Thoracic aorta (tissue), 2 donors: ENCODE data around the gene PER3. TPM values are rescaled to one million over a fixed set of nuclear protein-coding genes. Genes with fewer than 3 reads are reported as not detected.

Source experiments
- ATAC-seq: fragments of 150-250 bp; one replicate; pipeline ENCODE4 v1.8.0; 2017; ENCODE audit warnings: low read depth; ENCODE audit not compliant: insufficient number of reproducible peaks, low FRiP score
- DNase-seq: peaks from one replicate; pipeline ENCODE4 v3.0.0-alpha.2; 2020; ENCODE audit warnings: low spot score
- H3K27ac ChIP-seq, 2 donors: fragments of 200-600 bp; sonication (generic); 1 replicate in 1 of 2; 2 replicates in 1 of 2; pipeline ENCODE4 v1.5.1; 2016; ENCODE audit warnings: mild to moderate bottlenecking in 2 of 2, moderate library complexity in 2 of 2
- H3K27me3 ChIP-seq: fragments of 200-600 bp; sonication (generic); replicated peaks from 2 replicates; pipeline ENCODE4 v1.6.0; 2016; ENCODE audit warnings: mild to moderate bottlenecking; ENCODE audit not compliant: insufficient read depth
- H3K36me3 ChIP-seq: fragments of 200-600 bp; sonication (generic); one replicate; pipeline ENCODE4 v1.5.1; 2016
- H3K4me1 ChIP-seq, 2 donors: fragments of 200-600 bp; sonication (generic); 1 replicate in 1 of 2; 2 replicates in 1 of 2; pipeline versions ENCODE4 v1.5.1 to v1.6.0; 2016; ENCODE audit warnings: low read depth in 2 of 2, mild to moderate bottlenecking in 1 of 2; ENCODE audit not compliant: control insufficient read depth in 1 of 2
- H3K4me3 ChIP-seq: fragments of 200-600 bp; sonication (generic); 2 replicates; pipeline ENCODE4 v1.5.1; 2016; ENCODE audit warnings: mild to moderate bottlenecking
- H3K9me3 ChIP-seq: fragments of 200-600 bp; sonication (generic); 2 replicates; pipeline ENCODE4 v1.5.1; 2016
- CTCF ChIP-seq: fragments of 200-600 bp; sonication (generic); IDR thresholded peaks from one replicate; pipeline ENCODE4 v1.5.1; 2019; ENCODE audit warnings: antibody characterized with exemption
- total RNA-seq, 2 donors: library from RNA; depleted of rRNA; stranded (reverse); fragments of >200 nt; gene quantifications; one replicate each; pipeline versions ENCODE4 v1.1.0 to v1.2.3, GENCODE V29; 2016

Gene PER3
- total RNA-seq, 2 donors from 2014 or later: 19.8 to 21.7 TPM

- no peak for TF ChIP-seq CTCF
- no peaks in the 10 kb centered on the region for H3K27me3 ChIP-seq
- DNase-seq (no peak), ATAC-seq (no peak)
- no peak overlapping the region for H3K4me3 ChIP-seq
- H3K9me3 ChIP-seq: peaks cover 6% of the 10 kb centered on the region
- peaks cover 43% of the 10 kb centered on the region for H3K36me3 ChIP-seq
- no peak overlapping the region for H3K27ac ChIP-seq
- H3K4me1 ChIP-seq: no peaks in the 10 kb centered on the region
These were observed 58.4 kb downstream of the PER3 start for GRCh38 chr1:7842517-7842916.

GRCh38 chr1:7845761-7846160 lies 61.7 kb downstream of the PER3 start:
- ATAC-seq (no peak), DNase-seq (no peak)

GRCh38 chr1:7846656-7847055 lies 62.6 kb downstream of the PER3 start:
- no peak for TF ChIP-seq CTCF
- peaks cover 15% of the 10 kb centered on the region for H3K36me3 ChIP-seq
- H3K4me3 ChIP-seq: no peak overlapping the region
- H3K4me1 ChIP-seq: no peaks in the 10 kb centered on the region
- no peaks in the 10 kb centered on the region for H3K9me3 ChIP-seq
- no peaks in the 10 kb centered on the region for H3K27me3 ChIP-seq
- ATAC-seq (no peak), DNase-seq (no peak)
- no peak overlapping the region for H3K27ac ChIP-seq

More at GRCh38 chr1:7845761-7846160, 61.7 kb downstream of the PER3 start:
- peaks cover 17% of the 10 kb centered on the region for H3K36me3 ChIP-seq
- H3K4me1 ChIP-seq: no peaks in the 10 kb centered on the region
- H3K9me3 ChIP-seq: no peaks in the 10 kb centered on the region
- H3K4me3 ChIP-seq: no peak overlapping the region
- H3K27me3 ChIP-seq: no peaks in the 10 kb centered on the region
- H3K27ac ChIP-seq: no peak overlapping the region
- no peak for TF ChIP-seq CTCF

GRCh38 chr1:7847599-7847998 lies 63.5 kb downstream of the PER3 start:
- H3K9me3 ChIP-seq: no peaks in the 10 kb centered on the region
- no peak overlapping the region for H3K4me3 ChIP-seq
- TF ChIP-seq CTCF: no peak
- no peak for DNase-seq
- H3K27me3 ChIP-seq: no peaks in the 10 kb centered on the region
- H3K4me1 ChIP-seq: no peaks in the 10 kb centered on the region
- peaks cover 13% of the 10 kb centered on the region for H3K36me3 ChIP-seq
- no peak overlapping the region for H3K27ac ChIP-seq
- ATAC-seq: no peak

GRCh38 chr1:7850786-7851185 lies 66.7 kb downstream of the PER3 start:
- Histone ChIP-seq H3K9me3 (no peaks in the 10 kb centered on the region), H3K4me3 (no peak overlapping the region), H3K4me1 (no peaks in the 10 kb centered on the region), H3K27me3 (no peaks in the 10 kb centered on the region), H3K36me3 (no peaks in the 10 kb centered on the region), H3K27ac (no peak overlapping the region)
- DNase-seq (no peak), ATAC-seq (no peak)
- no peak for TF ChIP-seq CTCF
